ENCODE data around the gene IGSF6. TPM values are rescaled to one million over a fixed set of nuclear protein-coding genes. Genes with fewer than 3 reads are reported as not detected.

The IGSF6 gene
- total RNA-seq, 4 donors from 2014 or later: 0.59 to 4.1 (median 1.6) TPM

DNA sequence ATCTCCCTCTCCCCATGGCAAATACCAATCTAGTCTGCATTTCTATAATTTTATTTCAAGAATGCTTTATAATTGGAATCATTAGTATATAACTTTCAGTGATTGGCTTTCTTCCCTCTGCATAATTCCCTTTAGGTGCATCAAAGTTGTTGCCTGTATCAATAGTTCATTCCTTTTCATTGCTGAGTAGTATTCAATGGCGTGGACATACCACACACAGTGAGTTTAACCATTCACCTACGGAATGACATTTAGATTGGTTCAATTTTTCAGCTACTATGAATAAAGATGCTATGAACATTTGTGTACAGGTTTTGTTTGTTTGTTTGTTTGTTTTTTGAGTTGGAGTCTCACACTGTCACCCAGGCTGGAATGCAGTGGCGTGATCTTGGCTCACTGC is 21.1 kb upstream of the IGSF6 start:
- no peak for DNase-seq
- no peaks in the 10 kb centered on the region for H3K27me3 ChIP-seq
- no peaks in the 10 kb centered on the region for H3K4me1 ChIP-seq
- intact Hi-C loops (cut with DNase I; ENCODE audit: low total_unique reads): no loop called here
- no peak for TF ChIP-seq POLR2A (IDR thresholded peaks at IDR 0.05)
- TF ChIP-seq, protein P1, sequence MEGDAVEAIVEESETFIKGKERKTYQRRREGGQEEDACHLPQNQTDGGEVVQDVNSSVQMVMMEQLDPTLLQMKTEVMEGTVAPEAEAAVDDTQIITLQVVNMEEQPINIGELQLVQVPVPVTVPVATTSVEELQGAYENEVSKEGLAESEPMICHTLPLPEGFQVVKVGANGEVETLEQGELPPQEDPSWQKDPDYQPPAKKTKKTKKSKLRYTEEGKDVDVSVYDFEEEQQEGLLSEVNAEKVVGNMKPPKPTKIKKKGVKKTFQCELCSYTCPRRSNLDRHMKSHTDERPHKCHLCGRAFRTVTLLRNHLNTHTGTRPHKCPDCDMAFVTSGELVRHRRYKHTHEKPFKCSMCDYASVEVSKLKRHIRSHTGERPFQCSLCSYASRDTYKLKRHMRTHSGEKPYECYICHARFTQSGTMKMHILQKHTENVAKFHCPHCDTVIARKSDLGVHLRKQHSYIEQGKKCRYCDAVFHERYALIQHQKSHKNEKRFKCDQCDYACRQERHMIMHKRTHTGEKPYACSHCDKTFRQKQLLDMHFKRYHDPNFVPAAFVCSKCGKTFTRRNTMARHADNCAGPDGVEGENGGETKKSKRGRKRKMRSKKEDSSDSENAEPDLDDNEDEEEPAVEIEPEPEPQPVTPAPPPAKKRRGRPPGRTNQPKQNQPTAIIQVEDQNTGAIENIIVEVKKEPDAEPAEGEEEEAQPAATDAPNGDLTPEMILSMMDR (IDR thresholded peaks at IDR 0.05): no peak
- H3K9me3 ChIP-seq: no peaks in the 10 kb centered on the region
- H3K36me3 ChIP-seq: no peaks in the 10 kb centered on the region
- no peak overlapping the region for H3K27ac ChIP-seq
- no peak overlapping the region for H3K4me3 ChIP-seq

GRCh38 chr16:21667575-21667974 is 15.2 kb upstream of the IGSF6 start:
- Histone ChIP-seq H3K4me1 (peaks cover 0 to 7% of the 10 kb centered on the region in 2 donors), H3K4me3 (no peak overlapping the region), H3K27ac (no peak overlapping the region), H3K27me3 (no peaks in the 10 kb centered on the region), H3K36me3 (no peaks in the 10 kb centered on the region), H3K9me3 (no peaks in the 10 kb centered on the region)
- TF ChIP-seq POLR2A (IDR thresholded peaks at IDR 0.05): no peak
- TF ChIP-seq, protein P1 (IDR thresholded peaks at IDR 0.05): no peak
- intact Hi-C loops (cut with DNase I; ENCODE audit: low total_unique reads): no loop called here
- no peak for DNase-seq

DNA sequence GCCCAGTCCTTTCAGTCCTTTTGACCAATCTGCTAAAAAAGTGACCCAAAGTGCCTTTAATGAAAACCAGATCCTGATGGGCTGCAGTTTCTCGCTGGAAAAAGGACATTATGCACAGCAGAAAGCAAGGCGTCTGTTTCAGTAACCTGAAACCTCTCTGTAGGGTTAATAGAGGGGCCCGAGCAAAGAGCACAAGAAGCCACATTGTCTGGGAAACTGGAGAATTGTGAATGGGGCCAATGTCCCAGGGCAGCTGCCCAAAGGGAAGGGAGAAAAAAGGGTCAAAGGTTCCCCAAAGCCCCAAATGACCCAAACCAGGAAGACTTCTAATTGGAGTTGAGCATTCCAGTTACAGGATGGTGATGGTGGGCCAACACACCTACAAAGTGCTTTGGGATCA is 14.4 kb upstream of the IGSF6 start:
- H3K9me3 ChIP-seq: no peaks in the 10 kb centered on the region
- no peak overlapping the region for H3K4me3 ChIP-seq
- TF ChIP-seq, protein P1 (IDR thresholded peaks at IDR 0.05): no peak
- no peak for TF ChIP-seq POLR2A (IDR thresholded peaks at IDR 0.05)
- no peak for DNase-seq
- intact Hi-C loops (cut with DNase I; ENCODE audit: low total_unique reads): no loop called here
- H3K27ac ChIP-seq: no peak overlapping the region
- H3K4me1 ChIP-seq: peaks cover 0 to 7% of the 10 kb centered on the region in 2 donors
- no peaks in the 10 kb centered on the region for H3K27me3 ChIP-seq
- H3K36me3 ChIP-seq: no peaks in the 10 kb centered on the region

- Histone ChIP-seq H3K36me3 (no peaks in the 10 kb centered on the region), H3K9me3 (no peaks in the 10 kb centered on the region), H3K4me3 (no peak overlapping the region), H3K27me3 (no peaks in the 10 kb centered on the region), H3K4me1 (peaks cover 0 to 7% of the 10 kb centered on the region in 2 donors), H3K27ac (no peak overlapping the region)
- intact Hi-C loops (cut with DNase I; ENCODE audit: low total_unique reads): no loop called here
- no peak for TF ChIP-seq POLR2A (IDR thresholded peaks at IDR 0.05)
- TF ChIP-seq, protein P1 (IDR thresholded peaks at IDR 0.05): no peak
- no peak for DNase-seq
Observed at GRCh38 chr16:21664801-21665492, 12.5 kb upstream of the IGSF6 start.

- Histone ChIP-seq H3K27ac (no peak within 1 kb of the TSS), H3K4me3 (no peak within 1 kb of the TSS), H3K36me3 (no peaks in the 10 kb centered on the region), H3K27me3 (no peaks in the 10 kb centered on the region), H3K4me1 (peaks cover 0 to 7% of the 10 kb centered on the region in 2 donors), H3K9me3 (no peaks in the 10 kb centered on the region)
- no peak for DNase-seq
- intact Hi-C loops (cut with DNase I; ENCODE audit: low total_unique reads): no loop called here
- TF ChIP-seq, protein P1 (IDR thresholded peaks at IDR 0.05): no peak
- TF ChIP-seq POLR2A (IDR thresholded peaks at IDR 0.05): no peak
Observed at GRCh38 chr16:21663889-21664647, 11.7 kb upstream of the IGSF6 start, which contains the start of gene OTOA. Gene OTOA, plus strand, starts transcription at chr16:21663968. Its CDS starts 14,547 bp downstream, at chr16:21678515.
